Cardiac muscle cell (in vitro differentiated cells and primary cell): ENCODE measurements around the gene ZBTB7B. TPM values are rescaled to one million over a fixed set of nuclear protein-coding genes. Genes with fewer than 3 reads are reported as not detected.

ENCODE experiments used
- DNase-seq, 2 donors: peaks; one replicate each; pipeline versions ENCODE4 v3.0.0 to v3.0.0-alpha.2; 2010 to 2017; ENCODE audit warnings: low read depth in 1 of 2, low spot score in 1 of 2
- H3K27ac ChIP-seq: fragments of 200-600 bp; sonication (generic); 2 replicates; pipeline ENCODE4 v1.5.1; 2016
- H3K27me3 ChIP-seq: fragments of 200-600 bp; sonication (generic); 2 replicates; pipeline ENCODE4 v1.6.0; 2016; ENCODE audit warnings: control low read depth
- H3K36me3 ChIP-seq: fragments of 200-600 bp; sonication (generic); 2 replicates; pipeline ENCODE4 v1.5.1; 2016; ENCODE audit warnings: control low read depth
- H3K4me1 ChIP-seq: fragments of 200-600 bp; sonication (generic); 2 replicates; pipeline ENCODE4 v1.8.1; 2017; ENCODE audit warnings: low read depth, mild to moderate bottlenecking, mixed run types
- H3K4me3 ChIP-seq: fragments of 200-600 bp; sonication (generic); 2 replicates; pipeline ENCODE4 v1.5.1; 2016; ENCODE audit warnings: mild to moderate bottlenecking
- H3K9me3 ChIP-seq: fragments of 200-600 bp; sonication (generic); 2 replicates; pipeline ENCODE4 v1.5.1; 2017; ENCODE audit warnings: low read depth, mild to moderate bottlenecking, control low read depth
- polyA plus RNA-seq: library from polyadenylated mRNA; unstranded; fragments of >200 nt; fragmentation: Nextera tagmentation; extraction: Ambion mirVana; gene quantifications from 2 replicates; pipeline ENCODE4 v1.2.1, GENCODE V29; 2016
- total RNA-seq: library from RNA; depleted of rRNA; stranded (reverse); fragments of >200 nt; gene quantifications from 2 replicates; pipeline ENCODE4 v1.2.3, GENCODE V29; 2016
- TF ChIP-seq, protein P1 (sequence below): IDR thresholded peaks from 2 replicates; pipeline ENCODE4 v1.5.1; 2012; ENCODE audit warnings: low read depth, mild to moderate bottlenecking, low read length

ZBTB7B gene
- total and polyA plus RNA-seq, 2 experiments from 2014 or later = 4.7 to 25.6 TPM

DNA sequence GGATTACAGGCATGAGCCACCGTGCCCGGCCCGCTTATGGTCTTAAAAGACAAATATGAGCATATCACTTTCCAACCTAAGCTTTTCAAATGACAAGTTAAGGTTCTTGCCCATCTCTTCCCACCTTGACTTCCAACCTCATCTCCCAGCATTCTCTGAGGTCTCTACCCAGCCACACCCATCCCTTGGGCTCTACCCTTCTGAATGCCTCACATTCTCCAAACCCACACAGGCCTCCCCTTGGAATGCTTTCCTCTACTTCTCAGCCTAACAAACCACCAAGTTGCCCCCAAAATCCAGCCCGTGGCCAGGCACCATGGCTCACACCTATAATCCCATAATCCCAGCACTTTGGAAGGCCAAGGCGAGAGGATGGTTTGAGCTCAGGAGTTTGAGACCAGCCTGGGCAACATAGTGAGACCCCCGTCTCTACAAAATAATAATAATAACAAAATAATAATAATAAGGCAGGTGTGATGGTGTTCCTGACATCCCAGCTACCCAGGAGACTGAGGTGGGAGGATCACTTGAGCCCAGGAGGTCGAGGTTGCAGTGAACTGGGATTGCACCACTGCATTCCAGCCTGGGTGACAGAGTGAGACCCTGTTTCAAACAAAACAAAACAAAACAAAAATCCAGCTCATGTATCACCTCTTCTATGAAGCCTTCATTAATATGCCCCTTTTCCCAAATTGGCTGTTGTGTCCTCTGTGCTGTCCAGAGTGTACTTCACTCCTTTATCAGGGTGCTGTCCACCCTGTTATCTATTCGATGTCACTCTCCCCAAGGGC lies 19.7 kb downstream of the ZBTB7B start:
- TF ChIP-seq, protein P1, sequence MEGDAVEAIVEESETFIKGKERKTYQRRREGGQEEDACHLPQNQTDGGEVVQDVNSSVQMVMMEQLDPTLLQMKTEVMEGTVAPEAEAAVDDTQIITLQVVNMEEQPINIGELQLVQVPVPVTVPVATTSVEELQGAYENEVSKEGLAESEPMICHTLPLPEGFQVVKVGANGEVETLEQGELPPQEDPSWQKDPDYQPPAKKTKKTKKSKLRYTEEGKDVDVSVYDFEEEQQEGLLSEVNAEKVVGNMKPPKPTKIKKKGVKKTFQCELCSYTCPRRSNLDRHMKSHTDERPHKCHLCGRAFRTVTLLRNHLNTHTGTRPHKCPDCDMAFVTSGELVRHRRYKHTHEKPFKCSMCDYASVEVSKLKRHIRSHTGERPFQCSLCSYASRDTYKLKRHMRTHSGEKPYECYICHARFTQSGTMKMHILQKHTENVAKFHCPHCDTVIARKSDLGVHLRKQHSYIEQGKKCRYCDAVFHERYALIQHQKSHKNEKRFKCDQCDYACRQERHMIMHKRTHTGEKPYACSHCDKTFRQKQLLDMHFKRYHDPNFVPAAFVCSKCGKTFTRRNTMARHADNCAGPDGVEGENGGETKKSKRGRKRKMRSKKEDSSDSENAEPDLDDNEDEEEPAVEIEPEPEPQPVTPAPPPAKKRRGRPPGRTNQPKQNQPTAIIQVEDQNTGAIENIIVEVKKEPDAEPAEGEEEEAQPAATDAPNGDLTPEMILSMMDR = no peak
- peaks cover 17% of the 10 kb centered on the region for H3K4me1 ChIP-seq
- no peaks in the 10 kb centered on the region for H3K9me3 ChIP-seq
- H3K27ac ChIP-seq = no peak overlapping the region
- H3K36me3 ChIP-seq = no peaks in the 10 kb centered on the region
- DNase-seq = no peak
- H3K27me3 ChIP-seq = no peaks in the 10 kb centered on the region
- no peak overlapping the region for H3K4me3 ChIP-seq

DNA sequence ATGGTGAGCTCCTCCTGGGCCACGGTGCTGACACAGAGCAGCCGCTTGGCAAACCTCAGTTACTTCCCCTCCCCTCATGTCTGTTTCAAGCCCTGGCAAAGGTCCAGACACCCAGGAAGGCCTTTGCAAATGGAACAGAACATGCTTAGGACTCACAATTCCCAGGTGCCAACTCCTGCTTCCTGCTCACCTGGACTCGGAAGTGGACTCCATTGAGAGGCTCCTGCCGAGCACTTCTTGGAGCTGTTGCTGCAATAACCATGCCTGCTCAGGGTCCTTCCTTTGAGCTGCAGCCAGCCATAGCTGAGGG lies 20.3 kb downstream of the ZBTB7B start:
- H3K36me3 ChIP-seq = no peaks in the 10 kb centered on the region
- TF ChIP-seq, protein P1 = no peak
- no peak overlapping the region for H3K27ac ChIP-seq
- no peaks in the 10 kb centered on the region for H3K27me3 ChIP-seq
- H3K4me1 ChIP-seq = peaks cover 17% of the 10 kb centered on the region
- DNase-seq = peak in 1 of 2 donors; percentile 38
- no peak overlapping the region for H3K4me3 ChIP-seq
- no peaks in the 10 kb centered on the region for H3K9me3 ChIP-seq

DNA sequence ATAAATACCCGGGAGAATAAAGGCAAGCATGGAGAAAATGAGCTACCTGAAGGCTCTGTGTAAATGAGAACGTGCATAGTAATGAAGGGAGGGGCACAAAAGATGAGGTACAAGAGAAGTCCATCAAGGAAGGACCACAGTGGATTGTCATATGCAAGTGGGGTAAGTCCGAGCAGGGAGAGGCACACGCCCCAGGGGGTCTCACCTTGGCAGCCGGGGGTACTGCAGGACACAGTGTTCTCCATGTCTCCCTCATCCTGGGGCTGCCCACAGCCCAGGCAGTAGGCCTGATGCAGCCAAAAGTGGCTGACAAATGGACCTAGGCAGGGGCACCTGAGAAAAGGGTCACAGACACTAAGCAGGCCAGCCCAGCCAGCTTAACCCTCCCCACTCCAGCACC lies 21.0 kb downstream of the ZBTB7B start:
- peaks cover 16% of the 10 kb centered on the region for H3K4me1 ChIP-seq
- H3K4me3 ChIP-seq = no peak overlapping the region
- no peak for DNase-seq
- no peaks in the 10 kb centered on the region for H3K9me3 ChIP-seq
- TF ChIP-seq, protein P1 = no peak
- H3K27me3 ChIP-seq = no peaks in the 10 kb centered on the region
- no peaks in the 10 kb centered on the region for H3K36me3 ChIP-seq
- no peak overlapping the region for H3K27ac ChIP-seq

DNA sequence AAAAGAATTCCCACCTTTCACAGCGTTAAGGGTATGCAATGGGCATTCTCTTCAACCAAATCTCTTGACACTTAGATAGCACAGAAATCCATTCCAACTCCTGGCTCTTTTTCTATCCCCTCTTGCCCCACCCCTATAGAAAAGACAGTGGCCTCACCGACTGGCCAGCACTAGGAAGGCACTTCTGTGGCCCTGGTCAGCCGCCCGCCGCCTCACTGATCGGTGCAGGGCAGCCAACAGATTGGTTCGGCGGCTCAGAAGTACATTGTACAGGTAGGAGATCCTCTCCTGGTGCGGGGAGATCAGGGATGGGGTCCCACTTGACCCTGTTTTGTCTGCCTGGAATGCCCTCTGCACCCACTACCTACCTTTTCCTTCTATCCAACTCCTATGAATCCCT lies 21.7 kb downstream of the ZBTB7B start:
- Histone ChIP-seq H3K27ac (no peak overlapping the region), H3K27me3 (no peaks in the 10 kb centered on the region), H3K4me1 (peaks cover 9% of the 10 kb centered on the region), H3K9me3 (no peaks in the 10 kb centered on the region), H3K4me3 (no peak overlapping the region), H3K36me3 (no peaks in the 10 kb centered on the region)
- DNase-seq = no peak
- TF ChIP-seq, protein P1 = no peak

DNA sequence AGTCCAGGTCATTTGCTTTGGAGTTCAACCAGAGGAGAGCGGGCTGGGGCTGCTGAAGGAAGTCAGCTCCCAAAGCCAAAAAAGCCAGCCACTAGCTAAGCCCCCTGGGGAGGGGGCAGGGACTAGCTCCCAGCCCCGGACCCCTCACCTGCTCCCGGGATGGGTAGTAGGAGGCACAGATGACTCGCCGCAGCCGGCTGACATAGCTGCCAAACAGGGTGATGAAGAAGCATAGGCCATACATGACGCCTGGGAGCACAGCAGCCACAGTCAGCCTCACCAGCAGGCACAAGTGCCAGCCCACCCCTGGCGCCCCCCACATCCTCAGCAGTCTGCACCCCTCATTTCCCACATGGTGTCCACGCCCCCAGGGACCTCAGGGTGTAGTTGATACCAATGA lies 23.6 kb downstream of the ZBTB7B start:
- DNase-seq = no peak
- H3K27ac ChIP-seq = no peak overlapping the region
- no peak overlapping the region for H3K4me3 ChIP-seq
- H3K27me3 ChIP-seq = no peaks in the 10 kb centered on the region
- TF ChIP-seq, protein P1 = no peak
- no peaks in the 10 kb centered on the region for H3K9me3 ChIP-seq
- peaks cover 7% of the 10 kb centered on the region for H3K4me1 ChIP-seq
- no peaks in the 10 kb centered on the region for H3K36me3 ChIP-seq
